Type B pancreatic cell (in vitro differentiated cells): ENCODE results near the gene HCFC1R1. TPM values are rescaled to one million over a fixed set of nuclear protein-coding genes. Genes with fewer than 3 reads are reported as not detected.

Experiments used
- DNase-seq: peaks from one replicate; pipeline ENCODE4 v3.0.0; 2021; ENCODE audit warnings: mixed read lengths; ENCODE audit not compliant: unreplicated experiment; ENCODE audit errors: extremely low spot score
- H3K27ac Mint-ChIP-seq: 2 replicates; pipeline ENCODE4 v1.8.0; 2021; ENCODE audit warnings: mild to moderate bottlenecking, mixed read lengths
- H3K27me3 Mint-ChIP-seq: 2 replicates; pipeline ENCODE4 v1.8.0; 2021; ENCODE audit warnings: mixed read lengths
- H3K36me3 Mint-ChIP-seq: 2 replicates; pipeline ENCODE4 v1.8.0; 2021; ENCODE audit warnings: mixed read lengths
- H3K4me1 Mint-ChIP-seq: one replicate; pipeline ENCODE4 v1.8.0; 2021; ENCODE audit warnings: mixed read lengths; ENCODE audit not compliant: unreplicated experiment
- H3K4me3 Mint-ChIP-seq: 2 replicates; pipeline ENCODE4 v1.8.0; 2021; ENCODE audit warnings: mild to moderate bottlenecking, mixed read lengths
- H3K9me3 Mint-ChIP-seq: 2 replicates; pipeline ENCODE4 v1.8.0; 2021; ENCODE audit warnings: mixed read lengths
- total RNA-seq: library from RNA; stranded (reverse); gene quantifications from 2 replicates; pipeline ENCODE4 v1.2.1, GENCODE V29; 2021; ENCODE audit warnings: low replicate concordance
- TF ChIP-seq, protein P1 (sequence below): fragments of 200-600 bp; sonication (generic); conservative IDR thresholded peaks from 2 replicates; pipeline ENCODE4 v1.5.0; 2021; ENCODE audit warnings: antibody characterized with exemption, mild to moderate bottlenecking

The HCFC1R1 gene
- total RNA-seq, 1 donor from 2014 or later, result 34.8 TPM

DNA sequence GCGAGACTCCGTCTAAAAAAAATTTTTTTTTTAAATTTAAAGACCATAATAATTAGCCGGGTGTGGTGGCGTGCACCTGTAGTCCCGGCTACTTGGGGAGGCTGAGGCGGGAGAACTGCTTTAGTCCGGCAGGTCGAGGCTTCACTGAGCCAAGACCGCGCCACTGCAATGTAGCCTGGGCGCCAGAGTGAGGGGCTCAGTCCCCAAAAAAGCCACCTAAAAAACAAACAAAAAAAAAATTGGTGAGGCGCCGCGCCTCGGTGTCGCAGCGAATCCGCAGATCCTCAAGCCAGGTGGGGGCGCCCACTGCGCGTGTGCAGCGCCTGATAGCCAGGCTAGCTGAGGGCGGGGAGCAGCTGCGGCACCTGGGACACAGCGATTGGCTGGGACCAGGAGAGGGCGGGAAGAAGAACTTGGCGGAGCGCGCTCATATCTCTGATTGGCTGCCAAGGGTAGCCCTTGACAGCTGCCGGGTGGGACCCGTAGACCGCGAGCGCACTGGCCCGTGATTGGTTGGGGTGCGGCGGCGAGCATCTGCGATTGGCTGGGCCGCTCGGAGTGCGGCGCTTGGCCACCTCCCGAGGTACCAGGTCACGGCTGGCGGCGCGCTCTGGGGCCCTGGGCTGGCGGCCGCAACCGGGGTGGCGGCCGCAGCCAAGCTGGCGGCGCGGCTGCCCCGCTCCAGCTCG lies 20.0 kb downstream of the HCFC1R1 start:
- Mint-ChIP-seq H3K27me3 (peaks cover 54% of the 10 kb centered on the region), H3K36me3 (no peaks in the 10 kb centered on the region), H3K9me3 (no peaks in the 10 kb centered on the region), H3K4me3 (peak overlapping the region; percentile 86), H3K4me1 (no peaks in the 10 kb centered on the region), H3K27ac (peak overlapping the region; percentile 82)
- DNase-seq, result peak; percentile 97
- TF ChIP-seq, protein P1, sequence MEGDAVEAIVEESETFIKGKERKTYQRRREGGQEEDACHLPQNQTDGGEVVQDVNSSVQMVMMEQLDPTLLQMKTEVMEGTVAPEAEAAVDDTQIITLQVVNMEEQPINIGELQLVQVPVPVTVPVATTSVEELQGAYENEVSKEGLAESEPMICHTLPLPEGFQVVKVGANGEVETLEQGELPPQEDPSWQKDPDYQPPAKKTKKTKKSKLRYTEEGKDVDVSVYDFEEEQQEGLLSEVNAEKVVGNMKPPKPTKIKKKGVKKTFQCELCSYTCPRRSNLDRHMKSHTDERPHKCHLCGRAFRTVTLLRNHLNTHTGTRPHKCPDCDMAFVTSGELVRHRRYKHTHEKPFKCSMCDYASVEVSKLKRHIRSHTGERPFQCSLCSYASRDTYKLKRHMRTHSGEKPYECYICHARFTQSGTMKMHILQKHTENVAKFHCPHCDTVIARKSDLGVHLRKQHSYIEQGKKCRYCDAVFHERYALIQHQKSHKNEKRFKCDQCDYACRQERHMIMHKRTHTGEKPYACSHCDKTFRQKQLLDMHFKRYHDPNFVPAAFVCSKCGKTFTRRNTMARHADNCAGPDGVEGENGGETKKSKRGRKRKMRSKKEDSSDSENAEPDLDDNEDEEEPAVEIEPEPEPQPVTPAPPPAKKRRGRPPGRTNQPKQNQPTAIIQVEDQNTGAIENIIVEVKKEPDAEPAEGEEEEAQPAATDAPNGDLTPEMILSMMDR, result peak; percentile 50

DNA sequence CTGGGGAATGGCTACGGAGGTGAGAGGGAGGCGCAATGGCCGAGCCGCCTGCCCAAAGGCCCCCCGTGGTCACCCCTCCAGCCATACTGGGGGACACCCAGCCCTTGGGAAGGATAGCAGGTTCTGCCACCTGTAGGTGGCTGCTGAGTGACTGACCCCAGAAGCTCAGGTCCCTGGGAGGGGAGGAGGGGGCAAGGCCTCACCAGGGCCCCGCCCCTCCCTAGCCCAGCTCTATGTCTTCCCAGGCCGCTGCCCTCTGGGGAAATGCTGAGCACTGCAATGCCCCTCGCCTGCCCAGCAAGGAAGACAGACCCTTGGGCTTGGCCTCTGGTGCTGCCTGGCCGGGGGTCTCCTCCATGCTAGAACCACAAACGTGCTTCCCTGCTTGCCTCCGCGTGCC lies 22.4 kb downstream of the HCFC1R1 start:
- TF ChIP-seq, protein P1, result no peak
- Mint-ChIP-seq H3K27ac (no peak overlapping the region), H3K4me3 (no peak overlapping the region), H3K4me1 (no peaks in the 10 kb centered on the region), H3K9me3 (no peaks in the 10 kb centered on the region), H3K36me3 (no peaks in the 10 kb centered on the region), H3K27me3 (peaks cover 34% of the 10 kb centered on the region)
- DNase-seq, result no peak

DNA sequence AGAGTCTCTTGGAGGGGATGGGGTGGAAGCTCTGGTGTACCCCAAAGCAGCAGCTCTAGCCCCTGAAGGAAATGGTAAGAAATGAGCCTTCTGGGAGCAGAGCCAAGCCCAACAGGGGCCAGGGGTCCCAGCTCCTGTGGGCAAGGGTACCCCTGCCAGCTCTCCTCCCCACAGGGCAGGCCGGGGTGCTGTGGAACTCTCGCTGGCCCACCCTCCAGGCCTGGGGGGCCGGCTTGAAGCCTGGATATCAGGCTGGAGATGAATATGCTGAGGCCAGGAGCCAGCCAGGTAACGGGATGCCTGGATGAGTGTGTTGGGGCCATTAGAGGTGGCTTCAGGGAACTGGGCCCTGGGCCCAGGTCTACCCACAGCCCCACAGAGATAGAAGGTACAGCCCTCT lies 23.2 kb downstream of the HCFC1R1 start:
- H3K27me3 Mint-ChIP-seq, result peaks cover 30% of the 10 kb centered on the region
- TF ChIP-seq, protein P1, result no peak
- no peaks in the 10 kb centered on the region for H3K4me1 Mint-ChIP-seq
- H3K4me3 Mint-ChIP-seq, result no peak overlapping the region
- H3K27ac Mint-ChIP-seq, result no peak overlapping the region
- no peak for DNase-seq
- H3K36me3 Mint-ChIP-seq, result no peaks in the 10 kb centered on the region
- H3K9me3 Mint-ChIP-seq, result no peaks in the 10 kb centered on the region

DNA sequence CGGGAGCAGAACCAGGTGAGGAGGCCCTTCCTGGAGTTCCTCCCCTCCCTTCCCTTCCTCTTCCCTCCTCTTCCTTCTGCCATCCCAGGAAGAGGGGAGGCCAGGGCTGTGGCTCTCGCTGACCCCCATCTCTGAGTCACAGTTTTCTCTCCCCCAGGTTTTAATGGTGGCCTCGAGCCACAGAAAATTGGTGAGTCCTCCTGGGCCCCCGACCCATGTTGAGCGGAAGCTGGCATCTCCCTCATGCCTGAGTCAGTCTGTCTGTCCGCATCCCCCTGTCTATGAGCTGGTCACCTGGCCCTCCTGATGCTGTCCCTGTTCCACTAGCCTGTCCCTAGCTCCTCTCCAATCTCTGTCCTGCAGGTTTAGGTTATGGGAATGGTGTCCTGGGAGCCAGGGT lies 23.8 kb downstream of the HCFC1R1 start:
- Mint-ChIP-seq H3K27ac (no peak overlapping the region), H3K36me3 (no peaks in the 10 kb centered on the region), H3K4me1 (no peaks in the 10 kb centered on the region), H3K9me3 (no peaks in the 10 kb centered on the region), H3K27me3 (peaks cover 28% of the 10 kb centered on the region), H3K4me3 (no peak overlapping the region)
- no peak for DNase-seq
- TF ChIP-seq, protein P1, result no peak

DNA sequence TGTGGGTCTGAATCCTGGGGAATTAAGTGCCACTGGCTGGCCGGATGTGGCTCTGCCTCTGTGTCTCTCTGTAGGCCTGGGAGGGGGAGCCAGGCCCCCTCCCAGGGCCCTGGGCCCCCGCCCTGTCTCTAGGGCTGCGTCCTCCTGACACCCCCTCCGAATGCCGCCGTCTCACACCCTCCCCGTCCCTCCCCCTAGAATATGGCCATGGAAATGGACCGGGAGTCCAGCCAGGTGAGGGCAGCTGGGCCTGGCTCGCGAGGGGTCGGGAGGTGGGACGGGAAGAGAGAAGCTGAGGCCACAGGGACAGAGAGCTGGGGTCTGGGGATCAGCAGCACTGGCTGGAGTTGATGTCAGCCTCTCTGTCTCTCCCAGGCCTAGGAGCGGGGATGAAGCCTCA lies 27.4 kb downstream of the HCFC1R1 start:
- DNase-seq, result no peak
- TF ChIP-seq, protein P1, result no peak
- Mint-ChIP-seq H3K27ac (no peak overlapping the region), H3K4me3 (no peak overlapping the region), H3K36me3 (no peaks in the 10 kb centered on the region), H3K27me3 (peaks cover 18% of the 10 kb centered on the region), H3K9me3 (no peaks in the 10 kb centered on the region), H3K4me1 (no peaks in the 10 kb centered on the region)
